Spinal cord (tissue), 10 donors: ENCODE measurements around the gene NANS. TPM values are rescaled to one million over a fixed set of nuclear protein-coding genes. Genes with fewer than 3 reads are reported as not detected.
"Not testable (repeated sequence)": the region's sequence is repeated elsewhere in the genome, so short reads cannot be mapped to it uniquely, and the experiment has no call there.

Experiments
- DNase-seq, 6 donors: peaks; one replicate each; pipeline versions ENCODE4 v3.0.0 to v3.0.0-alpha.2; 2013 to 2015; ENCODE audit warnings: low spot score in 6 of 6, low read depth in 4 of 6
- H3K27ac ChIP-seq: one replicate; pipeline ENCODE4 v1.5.1; 2013; ENCODE audit warnings: low read depth, low read length, control low read depth
- H3K27me3 ChIP-seq: one replicate; pipeline ENCODE4 v1.6.1; 2013; ENCODE audit warnings: low read length; ENCODE audit not compliant: control insufficient read depth, insufficient read depth
- H3K36me3 ChIP-seq: one replicate; pipeline ENCODE4 v1.6.1; 2013; ENCODE audit warnings: low read length; ENCODE audit not compliant: control insufficient read depth, insufficient read depth
- H3K4me1 ChIP-seq: one replicate; pipeline ENCODE4 v1.6.1; 2013; ENCODE audit warnings: low read length; ENCODE audit not compliant: control insufficient read depth, insufficient read depth
- H3K4me3 ChIP-seq: one replicate; pipeline ENCODE4 v1.5.1; 2013; ENCODE audit warnings: low read depth, low read length, control low read depth
- H3K9me3 ChIP-seq: one replicate; pipeline ENCODE4 v1.6.1; 2013; ENCODE audit warnings: low read length; ENCODE audit not compliant: control insufficient read depth, insufficient read depth
- WGBS: methylation state at CpG from one replicate; pipeline ENCODE4 v1.1.5; 2013; ENCODE audit warnings: missing lambda C conversion rate; ENCODE audit not compliant: insufficient coverage; 5-methylcytosine and 5-hydroxymethylcytosine counted together
- polyA plus RNA-seq, 2 donors: library from polyadenylated mRNA; unstranded; fragments of 120-200 nt; gene quantifications; one replicate each; pipeline ENCODE4 v1.2.1, GENCODE V29; 2013; ENCODE audit not compliant: insufficient read length in 2 of 2
- total RNA-seq, 2 donors: library from RNA; depleted of rRNA in 1 of 2; stranded (reverse); fragments of 120-200 nt in 1 of 2; fragments of >200 nt in 1 of 2; gene quantifications; one replicate each; pipeline versions ENCODE4 v1.2.3 to v1.2.4, GENCODE V29; 2013 to 2014
- donor health status: healthy.

The NANS gene
- total and polyA plus RNA-seq, 4 donors = 32.4 to 50.0 (median 44.1) TPM

GRCh38 chr9:98017306-98017705 lies 39.2 kb upstream of the NANS start:
- Histone ChIP-seq H3K9me3 (no peaks in the 10 kb centered on the region), H3K4me1 (no peaks in the 10 kb centered on the region), H3K36me3 (peaks cover 55% of the 10 kb centered on the region), H3K4me3 (no peak overlapping the region), H3K27me3 (no peaks in the 10 kb centered on the region), H3K27ac (no peak overlapping the region)
- no peak for DNase-seq
- WGBS = 100% methylated on average over 1 of the region's 1 CpG

GRCh38 chr9:98018347-98018746 lies 38.2 kb upstream of the NANS start:
- peaks cover 47% of the 10 kb centered on the region for H3K36me3 ChIP-seq
- 93% methylated on average over 4 of the region's 5 CpGs for WGBS
- no peak for DNase-seq
- no peak overlapping the region for H3K27ac ChIP-seq
- no peaks in the 10 kb centered on the region for H3K9me3 ChIP-seq
- no peaks in the 10 kb centered on the region for H3K4me1 ChIP-seq
- H3K27me3 ChIP-seq = no peaks in the 10 kb centered on the region
- H3K4me3 ChIP-seq = no peak overlapping the region

GRCh38 chr9:98019098-98019497 lies 37.4 kb upstream of the NANS start:
- H3K27me3 ChIP-seq = no peaks in the 10 kb centered on the region
- no peak overlapping the region for H3K27ac ChIP-seq
- H3K4me3 ChIP-seq = no peak overlapping the region
- WGBS = 89% methylated on average over 4 of the region's 4 CpGs
- H3K4me1 ChIP-seq = no peaks in the 10 kb centered on the region
- DNase-seq = no peak
- H3K36me3 ChIP-seq = peaks cover 40% of the 10 kb centered on the region
- no peaks in the 10 kb centered on the region for H3K9me3 ChIP-seq

GRCh38 chr9:98019869-98020268 lies 36.7 kb upstream of the NANS start:
- H3K27me3 ChIP-seq, H3K4me3 ChIP-seq, H3K9me3 ChIP-seq, H3K4me1 ChIP-seq, DNase-seq, H3K27ac ChIP-seq: not testable (repeated sequence)
- 100% methylated on average over 3 of the region's 5 CpGs for WGBS
- peaks cover 34% of the 10 kb centered on the region for H3K36me3 ChIP-seq

DNA sequence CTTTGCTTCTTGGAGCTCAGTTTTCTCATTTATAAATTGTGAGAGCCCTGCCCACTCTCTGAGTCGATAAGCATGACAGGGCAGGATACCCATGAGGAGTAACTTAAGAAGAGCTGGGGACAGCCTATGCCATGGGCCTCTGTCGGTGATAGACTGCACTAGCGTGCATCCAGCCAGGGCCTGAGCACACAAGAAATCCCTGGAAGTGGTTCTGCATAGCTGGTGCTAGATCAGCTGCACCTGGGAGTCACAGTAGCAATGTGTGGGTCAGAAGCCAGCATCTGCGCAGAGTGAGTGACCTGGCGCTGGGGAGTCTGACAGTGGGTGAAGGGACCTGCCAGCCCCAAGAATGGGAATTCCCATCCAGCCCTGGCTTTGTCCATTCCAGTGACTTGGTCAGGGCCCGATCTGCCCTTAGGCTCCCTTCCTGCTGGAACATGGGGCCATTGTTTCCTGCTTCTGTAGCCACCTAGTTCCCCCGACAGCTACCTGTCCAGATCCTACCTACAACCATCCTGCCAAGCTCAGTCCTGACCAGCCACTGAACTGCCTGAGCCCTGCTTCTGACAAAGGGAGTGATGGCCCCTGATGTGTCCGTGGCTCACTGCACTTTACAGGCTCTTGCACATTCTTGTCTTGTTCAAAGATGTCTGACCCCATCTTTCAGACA lies 35.9 kb upstream of the NANS start:
- no peaks in the 10 kb centered on the region for H3K27me3 ChIP-seq
- H3K4me1 ChIP-seq = no peaks in the 10 kb centered on the region
- no peak overlapping the region for H3K4me3 ChIP-seq
- DNase-seq = no peak
- no peak overlapping the region for H3K27ac ChIP-seq
- peaks cover 29% of the 10 kb centered on the region for H3K36me3 ChIP-seq
- no peaks in the 10 kb centered on the region for H3K9me3 ChIP-seq
- WGBS = 89% methylated on average over 7 of the region's 8 CpGs

DNA sequence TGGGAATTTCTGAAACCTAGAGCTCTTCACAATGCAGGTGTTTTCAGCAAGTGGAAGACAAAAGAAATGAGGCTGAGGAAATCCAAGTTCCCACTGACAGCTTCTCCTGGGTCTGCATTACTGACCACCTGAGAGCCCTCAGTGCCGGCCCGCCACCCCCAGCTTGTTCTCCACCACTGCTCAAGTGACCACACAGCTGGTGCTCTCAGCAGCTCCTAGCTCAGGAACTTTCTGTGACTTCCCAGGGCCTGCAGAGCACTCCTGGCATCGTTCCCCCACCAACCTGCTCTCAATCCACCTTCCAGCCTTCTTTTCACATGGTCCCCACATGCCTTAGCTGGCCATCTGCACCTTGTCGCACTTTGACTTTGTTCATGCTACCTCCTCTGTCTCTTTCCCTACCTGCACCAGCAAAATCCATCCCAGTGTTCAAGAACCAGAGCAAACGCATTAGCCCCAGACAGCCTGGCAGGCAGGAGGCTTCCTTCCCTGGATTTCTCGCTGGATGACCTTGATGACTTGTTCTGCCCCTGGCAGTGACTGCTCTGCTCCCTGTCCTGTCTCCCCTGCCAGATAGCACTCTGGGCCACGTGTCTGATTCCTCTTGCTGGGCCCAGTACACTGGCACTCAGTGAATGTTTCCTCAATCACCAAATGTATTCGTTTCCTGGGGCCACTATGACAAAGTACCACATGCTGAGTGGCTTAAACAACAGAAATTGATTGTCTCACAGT lies 35.1 kb upstream of the NANS start:
- no peak for DNase-seq
- H3K27me3 ChIP-seq = no peaks in the 10 kb centered on the region
- no peak overlapping the region for H3K4me3 ChIP-seq
- no peaks in the 10 kb centered on the region for H3K9me3 ChIP-seq
- WGBS = 91% methylated on average over 8 of the region's 8 CpGs
- no peak overlapping the region for H3K27ac ChIP-seq
- no peaks in the 10 kb centered on the region for H3K4me1 ChIP-seq
- H3K36me3 ChIP-seq = peaks cover 29% of the 10 kb centered on the region

- no peak overlapping the region for H3K27ac ChIP-seq
- no peak for DNase-seq
Observed at GRCh38 chr9:98022447-98022846, 34.1 kb upstream of the NANS start.

DNA sequence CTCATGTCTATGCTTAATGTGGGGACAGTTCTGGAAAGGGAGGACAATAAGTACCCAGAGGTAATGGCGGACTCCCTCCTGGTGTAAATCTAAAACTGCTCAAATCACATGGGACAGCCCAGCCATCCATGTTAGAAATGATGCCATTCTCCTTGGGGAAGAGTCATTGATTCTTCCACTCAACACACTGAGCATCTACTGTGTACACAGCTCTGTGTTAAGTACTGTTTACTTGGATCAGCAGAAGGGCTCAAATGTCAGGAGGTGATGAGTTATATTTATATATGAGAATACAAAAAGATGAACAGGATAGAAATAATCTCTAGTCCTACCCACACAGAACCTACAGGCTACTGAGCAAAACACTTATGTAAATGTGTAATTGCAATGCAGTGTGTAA lies 31.8 kb upstream of the NANS start:
- no CpG with 5 or more reads among the region's 1 CpG for WGBS
- no peaks in the 10 kb centered on the region for H3K4me1 ChIP-seq
- no peak overlapping the region for H3K27ac ChIP-seq
- H3K4me3 ChIP-seq = no peak overlapping the region
- no peaks in the 10 kb centered on the region for H3K9me3 ChIP-seq
- peaks cover 15% of the 10 kb centered on the region for H3K36me3 ChIP-seq
- no peaks in the 10 kb centered on the region for H3K27me3 ChIP-seq
- DNase-seq = no peak

More at GRCh38 chr9:98022447-98022846, 34.1 kb upstream of the NANS start:
- Histone ChIP-seq H3K36me3 (peaks cover 29% of the 10 kb centered on the region), H3K9me3 (no peaks in the 10 kb centered on the region), H3K27me3 (no peaks in the 10 kb centered on the region), H3K4me3 (no peak overlapping the region), H3K4me1 (no peaks in the 10 kb centered on the region)
- WGBS = 92% methylated on average over 7 of the region's 8 CpGs

DNA sequence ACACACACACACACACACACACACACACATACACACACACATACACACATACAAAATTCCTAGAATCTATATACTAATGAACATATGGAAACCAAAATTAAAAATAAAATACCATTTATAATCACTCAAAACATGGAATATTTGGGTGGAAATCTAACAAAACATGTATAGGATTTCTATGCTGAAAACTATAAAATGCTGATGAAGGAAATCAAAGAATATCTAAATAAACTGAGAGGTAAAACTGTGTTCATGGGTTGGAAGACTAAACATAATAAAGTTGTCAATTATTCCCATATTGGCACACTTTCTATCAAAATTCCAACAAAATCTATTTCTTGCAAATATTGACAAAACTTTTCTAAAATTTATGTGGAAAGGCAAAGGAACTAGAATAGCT lies 25.4 kb upstream of the NANS start:
- no peaks in the 10 kb centered on the region for H3K9me3 ChIP-seq
- no peaks in the 10 kb centered on the region for H3K27me3 ChIP-seq
- no peak overlapping the region for H3K4me3 ChIP-seq
- DNase-seq = no peak
- H3K27ac ChIP-seq = no peak overlapping the region
- no peaks in the 10 kb centered on the region for H3K36me3 ChIP-seq
- peaks cover 4% of the 10 kb centered on the region for H3K4me1 ChIP-seq

GRCh38 chr9:98031935-98032334 lies 24.6 kb upstream of the NANS start:
- no peak overlapping the region for H3K4me3 ChIP-seq
- peaks cover 4% of the 10 kb centered on the region for H3K4me1 ChIP-seq
- H3K27ac ChIP-seq = no peak overlapping the region
- 100% methylated on average over 1 of the region's 1 CpG for WGBS
- H3K27me3 ChIP-seq = no peaks in the 10 kb centered on the region
- DNase-seq = no peak
- H3K9me3 ChIP-seq = no peaks in the 10 kb centered on the region
- no peaks in the 10 kb centered on the region for H3K36me3 ChIP-seq
